ENCODE results near the gene KIF5C.

The KIF5C gene

GRCh38 chr2:149058936-149059335 lies 183.9 kb downstream of the KIF5C start:
- Histone ChIP-seq H3K4me1 (ENCODE audit: insufficient read depth, insufficient read length) (no peaks in the 10 kb centered on the region), H3K27me3 (ENCODE audit: insufficient read depth, insufficient read length) (no peaks in the 10 kb centered on the region), H3K36me3 (ENCODE audit: insufficient read depth, insufficient read length, low read length) (no peaks in the 10 kb centered on the region), H3K9ac (ENCODE audit: insufficient read length, low read depth) (no peak overlapping the region), H3K9me3 (ENCODE audit: insufficient read depth, low read length) (no peaks in the 10 kb centered on the region), H3K4me3 (ENCODE audit: insufficient read length, low read depth) (no peak overlapping the region)
- no peak for TF ChIP-seq SUZ12 (IDR thresholded peaks at IDR 0.05; ENCODE audit: extremely low read depth, insufficient read depth, insufficient read length)
- no peak for TF ChIP-seq ZNF274 (IDR thresholded peaks at IDR 0.05; ENCODE audit: low read depth, low read length)
- TF ChIP-seq YY1 (IDR thresholded peaks at IDR 0.05; ENCODE audit: insufficient read depth, insufficient read length) = no peak
- DNase-seq (ENCODE audit: low read depth, low spot score) = no peak

GRCh38 chr2:149059822-149060221 lies 184.8 kb downstream of the KIF5C start:
- TF ChIP-seq ZNF274 (IDR thresholded peaks at IDR 0.05; ENCODE audit: low read depth, low read length) (no peak), YY1 (IDR thresholded peaks at IDR 0.05; ENCODE audit: insufficient read depth, insufficient read length) (no peak), SUZ12 (IDR thresholded peaks at IDR 0.05; ENCODE audit: extremely low read depth, insufficient read depth, insufficient read length) (no peak)
- DNase-seq (ENCODE audit: low read depth, low spot score) = no peak
- Histone ChIP-seq H3K4me1 (ENCODE audit: insufficient read depth, insufficient read length) (no peaks in the 10 kb centered on the region), H3K9me3 (ENCODE audit: insufficient read depth, low read length) (no peaks in the 10 kb centered on the region), H3K27me3 (ENCODE audit: insufficient read depth, insufficient read length) (no peaks in the 10 kb centered on the region), H3K9ac (ENCODE audit: insufficient read length, low read depth) (no peak overlapping the region), H3K4me3 (ENCODE audit: insufficient read length, low read depth) (no peak overlapping the region), H3K36me3 (ENCODE audit: insufficient read depth, insufficient read length, low read length) (no peaks in the 10 kb centered on the region)

- no peak for DNase-seq (ENCODE audit: low read depth, low spot score)
- TF ChIP-seq YY1 (IDR thresholded peaks at IDR 0.05; ENCODE audit: insufficient read depth, insufficient read length) = no peak
- no peak for TF ChIP-seq SUZ12 (IDR thresholded peaks at IDR 0.05; ENCODE audit: extremely low read depth, insufficient read depth, insufficient read length)
- TF ChIP-seq ZNF274 (IDR thresholded peaks at IDR 0.05; ENCODE audit: low read depth, low read length) = no peak
- H3K27me3 ChIP-seq (ENCODE audit: insufficient read depth, insufficient read length) = no peaks in the 10 kb centered on the region
- no peaks in the 10 kb centered on the region for H3K9me3 ChIP-seq (ENCODE audit: insufficient read depth, low read length)
- H3K9ac ChIP-seq (ENCODE audit: insufficient read length, low read depth) = no peak overlapping the region
- no peaks in the 10 kb centered on the region for H3K36me3 ChIP-seq (ENCODE audit: insufficient read depth, insufficient read length, low read length)
- H3K4me3 ChIP-seq (ENCODE audit: insufficient read length, low read depth) = no peak overlapping the region
- no peaks in the 10 kb centered on the region for H3K4me1 ChIP-seq (ENCODE audit: insufficient read depth, insufficient read length)
These were observed 186.2 kb downstream of the KIF5C start for GRCh38 chr2:149061133-149061745.

DNA sequence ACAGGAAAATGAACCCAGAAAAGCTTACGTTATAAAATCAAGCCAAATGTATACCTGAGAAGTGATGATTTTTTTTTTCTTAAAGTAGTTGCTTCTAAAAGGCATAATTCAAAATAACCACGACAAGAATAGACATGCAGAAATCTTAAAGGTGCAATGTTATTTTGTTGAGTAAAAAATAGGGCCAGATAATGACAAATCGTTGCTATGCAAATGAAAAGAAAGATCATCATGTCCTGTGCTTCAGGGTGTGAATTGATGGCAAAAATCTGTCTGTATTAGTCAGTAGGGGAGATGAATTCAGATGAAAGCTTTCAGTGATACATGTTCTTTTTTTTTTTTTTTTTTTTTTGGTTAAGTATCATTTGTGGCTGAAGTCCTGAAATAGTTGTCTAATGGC lies 187.5 kb downstream of the KIF5C start:
- no peak for DNase-seq (ENCODE audit: low read depth, low spot score)
- Histone ChIP-seq H3K4me1 (ENCODE audit: insufficient read depth, insufficient read length) (no peaks in the 10 kb centered on the region), H3K9ac (ENCODE audit: insufficient read length, low read depth) (no peak overlapping the region), H3K9me3 (ENCODE audit: insufficient read depth, low read length) (no peaks in the 10 kb centered on the region), H3K4me3 (ENCODE audit: insufficient read length, low read depth) (no peak overlapping the region), H3K27me3 (ENCODE audit: insufficient read depth, insufficient read length) (no peaks in the 10 kb centered on the region), H3K36me3 (ENCODE audit: insufficient read depth, insufficient read length, low read length) (no peaks in the 10 kb centered on the region)
- TF ChIP-seq ZNF274 (IDR thresholded peaks at IDR 0.05; ENCODE audit: low read depth, low read length) = no peak
- no peak for TF ChIP-seq SUZ12 (IDR thresholded peaks at IDR 0.05; ENCODE audit: extremely low read depth, insufficient read depth, insufficient read length)

DNA sequence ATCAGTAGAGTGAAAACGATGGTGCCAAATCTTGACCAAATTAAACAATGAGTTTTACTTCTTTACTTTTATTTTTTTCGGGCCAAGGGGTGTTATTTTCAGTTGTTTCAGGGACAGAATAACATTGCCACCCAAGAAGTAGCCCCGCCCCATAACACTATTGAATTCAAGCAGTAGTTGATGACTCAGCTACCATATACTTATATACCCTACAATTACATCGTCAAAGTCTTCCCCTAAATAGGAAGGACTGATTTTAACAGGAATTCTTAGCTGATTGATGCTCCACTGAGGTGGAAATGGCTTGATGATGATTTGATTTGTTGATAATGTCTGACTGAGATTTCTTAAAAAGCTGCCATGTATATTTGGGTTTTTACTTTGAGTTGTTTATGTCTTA lies 188.2 kb downstream of the KIF5C start:
- Histone ChIP-seq H3K9me3 (ENCODE audit: insufficient read depth, low read length) (no peaks in the 10 kb centered on the region), H3K27me3 (ENCODE audit: insufficient read depth, insufficient read length) (no peaks in the 10 kb centered on the region), H3K4me1 (ENCODE audit: insufficient read depth, insufficient read length) (no peaks in the 10 kb centered on the region), H3K36me3 (ENCODE audit: insufficient read depth, insufficient read length, low read length) (no peaks in the 10 kb centered on the region), H3K4me3 (ENCODE audit: insufficient read length, low read depth) (no peak overlapping the region), H3K9ac (ENCODE audit: insufficient read length, low read depth) (no peak overlapping the region)
- TF ChIP-seq YY1 (IDR thresholded peaks at IDR 0.05; ENCODE audit: insufficient read depth, insufficient read length) (no peak), SUZ12 (IDR thresholded peaks at IDR 0.05; ENCODE audit: extremely low read depth, insufficient read depth, insufficient read length) (no peak), ZNF274 (IDR thresholded peaks at IDR 0.05; ENCODE audit: low read depth, low read length) (no peak)
- no peak for DNase-seq (ENCODE audit: low read depth, low spot score)

DNA sequence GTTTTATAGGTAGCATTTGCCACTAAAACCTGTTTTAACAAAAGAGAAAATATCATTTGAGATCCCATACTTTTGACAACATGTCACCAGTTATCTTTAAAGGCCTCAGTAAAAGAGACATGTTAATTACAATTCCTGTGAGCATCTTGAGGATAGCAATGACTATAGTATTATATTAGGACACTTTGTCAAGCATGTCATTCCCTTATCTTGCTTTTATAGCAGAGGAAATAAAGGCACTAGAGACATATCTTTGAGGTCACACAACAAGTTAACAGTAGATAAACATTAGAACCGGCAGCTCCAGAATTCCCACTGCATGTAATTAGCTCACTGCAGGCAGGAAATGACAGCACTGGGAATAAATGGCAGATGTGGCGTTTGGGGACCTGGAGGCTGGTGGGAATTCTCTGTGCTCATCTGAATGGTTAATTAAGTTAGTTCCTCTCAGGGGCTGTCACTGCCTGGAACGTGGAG lies 189.4 kb downstream of the KIF5C start:
- no peak for DNase-seq (ENCODE audit: low read depth, low spot score)
- no peak for TF ChIP-seq ZNF274 (IDR thresholded peaks at IDR 0.05; ENCODE audit: low read depth, low read length)
- no peak for TF ChIP-seq SUZ12 (IDR thresholded peaks at IDR 0.05; ENCODE audit: extremely low read depth, insufficient read depth, insufficient read length)
- no peak for TF ChIP-seq YY1 (IDR thresholded peaks at IDR 0.05; ENCODE audit: insufficient read depth, insufficient read length)
- no peaks in the 10 kb centered on the region for H3K9me3 ChIP-seq (ENCODE audit: insufficient read depth, low read length)
- no peaks in the 10 kb centered on the region for H3K27me3 ChIP-seq (ENCODE audit: insufficient read depth, insufficient read length)
- H3K4me3 ChIP-seq (ENCODE audit: insufficient read length, low read depth) = no peak overlapping the region
- H3K36me3 ChIP-seq (ENCODE audit: insufficient read depth, insufficient read length, low read length) = no peaks in the 10 kb centered on the region
- H3K4me1 ChIP-seq (ENCODE audit: insufficient read depth, insufficient read length) = no peaks in the 10 kb centered on the region
- no peak overlapping the region for H3K9ac ChIP-seq (ENCODE audit: insufficient read length, low read depth)

- no peak for TF ChIP-seq SUZ12 (IDR thresholded peaks at IDR 0.05; ENCODE audit: extremely low read depth, insufficient read depth, insufficient read length)
- TF ChIP-seq YY1 (IDR thresholded peaks at IDR 0.05; ENCODE audit: insufficient read depth, insufficient read length) = no peak
- TF ChIP-seq ZNF274 (IDR thresholded peaks at IDR 0.05; ENCODE audit: low read depth, low read length) = no peak
- H3K27me3 ChIP-seq (ENCODE audit: insufficient read depth, insufficient read length) = no peaks in the 10 kb centered on the region
- H3K9me3 ChIP-seq (ENCODE audit: insufficient read depth, low read length) = no peaks in the 10 kb centered on the region
- no peaks in the 10 kb centered on the region for H3K4me1 ChIP-seq (ENCODE audit: insufficient read depth, insufficient read length)
- no peak overlapping the region for H3K9ac ChIP-seq (ENCODE audit: insufficient read length, low read depth)
- no peaks in the 10 kb centered on the region for H3K36me3 ChIP-seq (ENCODE audit: insufficient read depth, insufficient read length, low read length)
- no peak overlapping the region for H3K4me3 ChIP-seq (ENCODE audit: insufficient read length, low read depth)
- DNase-seq (ENCODE audit: low read depth, low spot score) = no peak
These were observed 190.0 kb downstream of the KIF5C start for GRCh38 chr2:149064856-149065630.

Data from NT2/D1 (cell line).